GM18907 (cell line): ENCODE results near the gene MARS1.
"Not testable (repeated sequence)": the region's sequence is repeated elsewhere in the genome, so short reads cannot be mapped to it uniquely, and the experiment has no call there.

Experiments
- ATAC-seq: cut with Tn5 transposase; IDR thresholded peaks from one replicate; pipeline ENCODE4 v1.9.1; 2021; ENCODE audit warnings: mild to moderate bottlenecking, moderate library complexity; ENCODE audit not compliant: unreplicated experiment

Gene MARS1

GRCh38 chr12:57547288-57548012 is 59.6 kb downstream of the MARS1 start:
- no peak for ATAC-seq

GRCh38 chr12:57548013-57548315 is 60.1 kb downstream of the MARS1 start:
- ATAC-seq: no peak

GRCh38 chr12:57548488-57548887 is 60.6 kb downstream of the MARS1 start:
- no peak for ATAC-seq

GRCh38 chr12:57549203-57549908 is 61.5 kb downstream of the MARS1 start:
- ATAC-seq: no peak

DNA sequence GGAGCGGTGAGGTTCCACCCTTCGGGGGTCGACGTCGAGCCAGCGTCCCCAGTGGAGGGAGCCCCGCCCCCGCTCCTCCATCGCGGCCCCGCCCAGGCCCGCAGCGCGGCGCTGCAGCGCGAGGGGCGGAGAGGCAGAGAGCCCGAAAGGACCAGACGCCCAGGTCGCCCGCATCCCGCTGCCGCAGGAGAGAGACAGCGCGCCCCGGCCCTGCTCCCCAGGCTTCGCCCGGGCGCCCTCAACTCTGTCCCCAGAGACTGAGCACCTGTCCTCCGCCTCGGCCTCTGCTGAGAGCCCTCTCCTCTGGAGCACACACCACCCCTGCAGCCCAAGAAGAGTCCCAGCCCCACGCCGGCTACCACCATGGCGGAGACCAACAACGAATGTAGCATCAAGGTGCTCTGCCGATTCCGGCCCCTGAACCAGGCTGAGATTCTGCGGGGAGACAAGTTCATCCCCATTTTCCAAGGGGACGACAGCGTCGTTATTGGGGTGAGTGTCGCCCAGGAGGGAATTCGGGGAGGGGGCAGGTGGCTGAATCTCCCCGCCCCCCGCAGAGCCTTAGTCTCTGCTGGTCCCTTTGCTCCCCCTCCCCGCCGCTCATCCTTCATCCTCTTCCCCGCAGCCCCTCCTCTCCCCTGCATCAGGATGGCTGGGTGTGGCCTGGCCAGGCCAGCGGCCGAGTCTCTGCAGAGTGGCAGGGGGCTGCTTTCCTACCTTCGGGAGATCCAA is 62.2 kb downstream of the MARS1 start, which contains the start of gene KIF5A:
KIF5A (plus strand) TSS at position 136 of the 732 bp plus-strand sequence; CDS start at position 364, 228 bp downstream.
- no peak for ATAC-seq

DNA sequence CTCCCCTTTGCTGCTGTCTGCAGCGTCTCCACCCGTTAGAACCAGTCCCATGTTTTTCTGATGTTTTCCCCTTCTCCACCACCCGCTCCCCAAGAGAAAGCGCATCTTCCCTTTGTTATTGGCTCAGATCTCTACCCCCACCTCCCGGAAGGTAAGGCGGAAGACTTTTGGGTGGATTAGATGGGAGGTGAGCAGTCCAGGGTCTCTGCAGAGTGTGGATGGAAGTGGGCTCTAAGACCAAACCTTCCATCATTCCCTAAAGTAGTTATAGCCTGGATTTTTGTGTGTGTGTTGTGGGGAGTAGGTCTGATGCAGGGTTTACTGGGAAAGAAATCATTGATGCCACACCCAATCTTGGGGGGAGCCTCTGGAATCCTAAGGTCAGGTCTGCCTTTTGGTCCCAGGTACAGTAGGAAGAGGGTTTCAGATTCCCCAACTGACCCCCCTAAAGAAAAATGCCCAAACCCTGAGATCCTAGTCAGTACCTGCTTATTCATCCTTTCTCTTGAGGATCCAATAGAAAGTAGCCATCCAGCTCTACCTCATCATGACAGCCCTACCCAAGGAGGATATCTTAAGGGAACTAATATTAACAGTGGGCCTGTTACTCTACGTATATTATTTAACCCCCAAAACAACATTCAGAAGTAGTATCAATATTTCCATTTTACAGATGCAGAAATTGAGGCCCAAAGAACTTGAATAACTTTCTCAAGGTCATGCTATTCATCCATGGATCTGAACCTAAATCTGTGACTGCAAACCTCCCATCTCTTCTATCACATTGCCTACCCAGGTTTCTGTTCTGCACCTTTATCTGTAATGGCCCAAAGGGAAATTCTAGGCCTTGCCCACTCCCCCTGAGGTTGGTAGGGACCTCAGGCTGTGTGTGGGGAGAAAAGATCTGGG is 63.0 kb downstream of the MARS1 start:
- ATAC-seq: no peak

DNA sequence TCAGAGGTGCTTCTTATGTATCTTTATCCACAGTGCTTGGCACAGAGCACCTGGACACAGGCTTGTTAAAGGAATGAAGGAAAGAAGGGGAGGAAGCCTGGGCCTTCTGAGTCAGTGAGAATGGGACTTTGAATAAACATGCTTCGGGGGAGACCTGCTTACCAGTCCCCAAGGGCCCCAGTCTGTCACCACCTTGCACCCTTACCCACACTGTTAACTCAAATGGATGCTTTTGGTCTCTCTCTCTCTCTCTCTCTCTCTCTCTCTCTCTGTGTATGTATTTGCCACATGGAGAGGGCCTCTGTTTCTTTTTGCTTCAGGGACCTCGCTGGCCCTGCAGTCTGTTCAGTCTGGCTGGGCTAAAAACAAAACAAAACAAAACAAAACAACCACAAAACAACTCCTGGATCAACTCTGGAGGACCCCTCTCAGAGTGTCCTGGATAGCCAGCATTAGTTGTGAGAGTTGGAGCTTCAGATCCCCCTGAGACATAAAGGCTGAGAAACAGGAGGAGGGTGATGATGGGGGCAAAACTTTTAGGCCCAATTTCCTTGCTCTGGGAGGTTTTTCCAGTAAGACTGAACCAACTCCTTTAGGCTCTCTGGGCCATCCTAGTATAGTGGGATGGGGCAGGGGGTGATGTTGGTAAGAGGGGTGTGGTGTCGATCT is 63.9 kb downstream of the MARS1 start:
- no peak for ATAC-seq

- no peak for ATAC-seq
Measured at GRCh38 chr12:57552306-57552651, 64.4 kb downstream of the MARS1 start.

DNA sequence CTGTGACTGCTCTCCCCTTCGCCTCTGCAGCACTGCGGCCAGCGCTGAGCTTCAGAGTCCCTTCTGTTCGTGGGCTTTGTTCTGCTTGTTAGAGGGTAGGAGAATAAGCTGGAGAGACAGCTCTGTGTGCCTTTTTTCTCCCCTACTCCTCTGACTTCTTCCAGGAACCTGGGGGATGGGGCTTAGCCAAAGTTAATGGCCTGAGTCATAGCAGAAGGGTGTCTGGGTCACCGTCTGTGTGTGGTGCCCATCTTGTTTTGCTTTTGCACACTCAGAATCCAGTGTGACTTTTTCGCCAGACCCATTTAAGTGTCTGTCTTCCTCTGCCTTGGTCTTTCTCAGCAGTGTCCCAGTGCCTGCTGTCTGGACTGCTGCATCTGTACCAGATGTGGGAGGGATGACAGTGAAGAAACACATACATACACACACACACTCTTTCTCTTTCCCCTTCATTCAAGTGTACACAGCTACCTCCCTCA is 65.0 kb downstream of the MARS1 start:
- no peak for ATAC-seq

DNA sequence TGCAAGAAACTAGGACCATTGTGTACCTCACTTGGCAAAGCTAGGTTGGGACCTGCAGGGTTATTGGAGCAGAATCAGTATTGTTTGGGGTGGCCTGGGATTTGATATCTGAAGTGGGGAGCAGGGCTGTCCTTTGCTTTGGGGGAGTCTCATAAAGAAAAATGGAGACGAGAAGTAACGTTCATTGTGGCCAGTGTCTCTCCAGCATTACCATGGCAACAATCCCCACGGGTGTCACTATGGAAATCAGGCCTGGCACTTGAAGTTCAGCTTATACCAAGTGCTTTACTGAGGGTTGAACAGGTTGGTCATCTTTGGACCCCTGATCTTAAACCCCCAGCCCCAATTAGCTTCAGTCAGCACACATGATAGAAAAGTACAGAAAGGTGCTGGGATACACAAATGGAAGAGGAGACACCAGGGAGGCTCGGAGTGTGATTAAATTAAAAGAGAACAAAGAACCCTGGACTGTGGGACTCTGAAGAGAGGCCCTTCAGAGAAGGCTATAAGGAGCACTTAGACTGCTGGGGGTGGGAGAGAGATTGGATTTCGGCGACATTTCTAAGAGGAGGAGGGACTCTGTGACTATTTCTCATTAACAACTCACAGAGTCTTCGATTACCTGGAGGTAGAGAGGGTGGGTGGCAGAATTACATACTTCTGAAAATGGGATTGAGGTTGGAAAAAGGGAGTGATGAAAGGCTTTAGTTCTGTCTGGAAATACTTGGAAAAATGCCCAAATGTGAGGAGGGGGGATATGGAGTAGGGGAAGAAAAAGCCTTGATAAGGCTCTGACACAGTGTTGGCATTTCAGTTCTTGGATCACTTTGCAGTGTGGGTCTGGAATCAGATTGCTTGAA is 65.7 kb downstream of the MARS1 start:
- no peak for ATAC-seq

DNA sequence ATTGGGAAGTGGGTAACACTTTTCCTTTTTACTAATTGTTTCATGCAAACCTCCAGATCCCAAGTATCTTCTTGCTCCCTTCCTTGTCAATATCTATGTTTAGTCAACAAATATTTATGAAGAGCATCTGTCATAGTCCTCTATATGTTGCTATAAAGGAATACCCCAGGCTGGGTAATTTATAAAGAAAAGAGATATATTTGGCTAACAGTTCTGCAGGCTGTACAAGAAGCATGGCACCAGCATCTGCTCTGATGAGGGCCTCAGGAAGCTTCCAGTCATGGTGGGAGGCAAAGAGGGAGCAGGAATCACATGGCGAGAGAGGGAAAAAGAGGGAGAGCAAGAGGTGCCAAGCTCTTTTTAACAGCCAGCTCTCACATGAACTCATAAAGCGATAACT is 66.6 kb downstream of the MARS1 start:
- ATAC-seq: no peak

DNA sequence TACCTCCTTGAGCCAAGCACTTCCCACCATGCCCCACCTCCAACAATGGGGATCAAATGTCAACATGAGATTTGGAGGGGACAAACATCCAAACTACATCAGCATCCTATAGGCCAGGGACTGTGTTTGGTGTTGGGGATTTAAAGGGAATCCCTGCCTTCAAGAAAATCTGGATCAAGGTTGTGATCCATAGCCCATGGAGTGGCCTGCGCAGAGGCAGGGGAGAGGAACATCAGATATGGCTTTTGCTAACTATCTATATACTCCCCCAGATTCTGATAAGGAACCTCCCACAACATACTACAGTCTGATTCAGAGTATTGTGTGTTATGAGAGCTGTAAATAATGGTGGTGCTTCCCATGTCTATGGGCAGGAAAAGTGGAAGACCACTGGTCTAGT is 67.0 kb downstream of the MARS1 start:
- no peak for ATAC-seq

- no peak for ATAC-seq
Measured at GRCh38 chr12:57558864-57559263, 71.0 kb downstream of the MARS1 start.

DNA sequence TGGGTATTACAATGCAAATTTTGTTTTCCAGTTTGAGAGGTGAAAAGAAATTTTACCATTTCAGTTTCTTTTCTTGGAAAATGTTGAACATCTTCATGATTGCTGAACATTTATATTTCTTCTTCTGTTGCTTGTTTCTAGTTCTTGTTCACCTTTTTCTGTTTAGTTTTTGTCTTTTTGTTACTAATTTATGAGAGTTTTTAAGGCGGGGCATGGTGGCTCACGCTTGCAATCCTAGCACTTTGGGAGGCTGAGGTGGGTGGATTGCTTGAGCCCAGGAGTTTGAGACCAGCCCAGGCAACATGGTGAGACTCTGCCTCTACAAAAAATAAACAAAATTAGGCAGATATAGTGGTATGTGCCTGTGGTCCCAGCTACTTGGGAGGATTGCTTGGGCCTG is 72.6 kb downstream of the MARS1 start:
- ATAC-seq: no peak

- ATAC-seq: not testable (repeated sequence)
Measured at GRCh38 chr12:57561117-57561516, 73.2 kb downstream of the MARS1 start.

DNA sequence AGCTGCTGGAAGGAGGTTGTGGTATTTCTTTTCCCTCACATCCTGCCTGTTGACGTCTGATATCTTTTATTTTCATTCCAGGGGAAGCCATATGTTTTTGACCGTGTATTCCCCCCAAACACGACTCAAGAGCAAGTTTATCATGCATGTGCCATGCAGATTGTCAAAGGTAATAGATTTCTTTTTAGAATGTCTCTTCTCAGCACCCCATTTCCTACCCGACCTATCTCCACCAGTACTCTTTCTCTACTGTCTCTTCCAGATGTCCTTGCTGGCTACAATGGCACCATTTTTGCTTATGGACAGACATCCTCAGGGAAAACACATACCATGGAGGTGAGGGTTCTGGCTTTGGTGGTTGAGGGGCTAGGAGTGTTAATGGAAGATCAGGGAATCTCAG is 75.5 kb downstream of the MARS1 start:
- ATAC-seq: no peak

- ATAC-seq: no peak
Measured at GRCh38 chr12:57564178-57564740, 76.4 kb downstream of the MARS1 start.
